GM23338 (cell line): ENCODE data around the gene GNG4.

Experiments
- CREB1 ChIP-seq: fragments of 250-450 bp; sonication (Bioruptor Pico); IDR thresholded peaks from 2 replicates; pipeline ENCODE4 v1.5.0; 2020; ENCODE audit warnings: low read depth, mild to moderate bottlenecking, moderate library complexity
- EZH2 ChIP-seq: fragments of 200-600 bp; sonication (generic); IDR thresholded peaks from one replicate; pipeline ENCODE4 v1.8.0; 2017; ENCODE audit warnings: antibody characterized with exemption, mild to moderate bottlenecking, low read depth; ENCODE audit not compliant: unreplicated experiment
- EZH2phosphoT487 ChIP-seq: fragments of 200-600 bp; sonication (generic); IDR thresholded peaks from one replicate; pipeline ENCODE4 v1.8.1; 2018; ENCODE audit warnings: antibody characterized with exemption; ENCODE audit not compliant: unreplicated experiment
- JUNB ChIP-seq: IDR thresholded peaks from one replicate; pipeline ENCODE4 v1.6.1; 2016; ENCODE audit warnings: antibody characterized with exemption; ENCODE audit not compliant: unreplicated experiment
- NANOG ChIP-seq: IDR thresholded peaks from 2 replicates; pipeline ENCODE4 v1.6.1; 2016; ENCODE audit warnings: antibody characterized with exemption, borderline replicate concordance
- POLR2AphosphoS5 ChIP-seq: IDR thresholded peaks from 2 replicates; pipeline ENCODE4 v1.6.1; 2016; ENCODE audit warnings: antibody characterized with exemption, low read depth
- STAT1 ChIP-seq: IDR thresholded peaks from one replicate; pipeline ENCODE4 v1.6.1; 2016; ENCODE audit warnings: antibody characterized with exemption; ENCODE audit not compliant: unreplicated experiment
- ZNF114 ChIP-seq: fragments of 250-450 bp; sonication (Bioruptor Pico); IDR thresholded peaks from 2 replicates; pipeline ENCODE4 v1.5.0; 2020; ENCODE audit warnings: mild to moderate bottlenecking, moderate library complexity
- ZNF331 ChIP-seq: fragments of 250-450 bp; sonication (Bioruptor Pico); IDR thresholded peaks from 2 replicates; pipeline ENCODE4 v1.5.0; 2020; ENCODE audit warnings: low read depth, mild to moderate bottlenecking, moderate library complexity
- TF ChIP-seq, protein P1 (sequence below), 2 experiments: fragments of 200-600 bp in 1 of 2; sonication (generic) in 1 of 2; conservative IDR thresholded peaks; 2 replicates each; pipeline versions ENCODE4 v1.5.1 to v1.6.1; 2016 to 2017; ENCODE audit warnings: antibody characterized with exemption in 2 of 2, low read depth in 2 of 2, mild to moderate bottlenecking in 2 of 2, moderate library complexity in 1 of 2
- TF ChIP-seq, protein P2 (sequence below): IDR thresholded peaks from one replicate; pipeline ENCODE4 v1.6.1; 2018; ENCODE audit warnings: antibody characterized with exemption; ENCODE audit not compliant: unreplicated experiment
- TF ChIP-seq, protein P3 (sequence below): IDR thresholded peaks from 2 replicates; pipeline ENCODE4 v1.6.1; 2016; ENCODE audit warnings: antibody characterized with exemption
- TF ChIP-seq, protein P4 (sequence below): fragments of 250-450 bp; sonication (Bioruptor Pico); IDR thresholded peaks from 2 replicates; pipeline ENCODE4 v1.5.0; 2020; ENCODE audit warnings: mild to moderate bottlenecking, moderate library complexity

DNA sequence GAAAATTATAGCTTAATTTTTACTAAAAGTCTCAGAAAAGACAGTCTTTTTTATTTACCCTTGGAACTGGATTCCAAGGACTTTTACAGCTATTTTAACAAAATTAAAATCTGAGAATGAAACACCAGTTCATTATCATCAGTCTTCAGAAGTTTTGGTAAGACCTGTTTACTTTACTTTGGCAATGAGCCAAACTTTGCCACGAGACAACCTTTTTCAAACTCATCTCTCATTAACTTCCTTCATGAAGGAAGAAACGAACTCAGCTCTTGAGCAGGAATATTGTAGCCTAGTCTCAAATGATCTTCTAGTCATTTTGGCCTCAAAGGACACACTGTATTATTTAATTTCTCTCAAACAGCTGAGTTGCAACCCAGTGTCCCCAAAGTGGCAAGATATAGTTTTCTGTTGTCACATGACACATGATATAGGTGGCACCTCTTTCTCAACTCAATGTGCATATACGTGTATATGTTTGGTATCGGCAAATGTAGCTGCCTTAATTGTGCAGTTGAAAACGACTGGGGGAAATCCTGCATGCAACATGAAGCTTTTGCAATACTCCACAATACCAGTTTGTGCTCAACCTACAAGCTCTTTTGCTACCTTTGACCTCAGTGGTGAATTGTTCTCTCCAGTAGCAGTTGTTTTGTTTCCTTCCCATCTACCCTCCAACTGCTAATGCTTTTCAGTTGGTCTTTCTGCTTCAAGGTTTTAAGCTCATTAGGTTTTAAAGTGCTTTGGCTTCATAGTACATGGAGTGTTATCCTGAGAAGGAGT, 8.4 kb upstream of the GNG4 start:
- TF ChIP-seq, protein P1, sequence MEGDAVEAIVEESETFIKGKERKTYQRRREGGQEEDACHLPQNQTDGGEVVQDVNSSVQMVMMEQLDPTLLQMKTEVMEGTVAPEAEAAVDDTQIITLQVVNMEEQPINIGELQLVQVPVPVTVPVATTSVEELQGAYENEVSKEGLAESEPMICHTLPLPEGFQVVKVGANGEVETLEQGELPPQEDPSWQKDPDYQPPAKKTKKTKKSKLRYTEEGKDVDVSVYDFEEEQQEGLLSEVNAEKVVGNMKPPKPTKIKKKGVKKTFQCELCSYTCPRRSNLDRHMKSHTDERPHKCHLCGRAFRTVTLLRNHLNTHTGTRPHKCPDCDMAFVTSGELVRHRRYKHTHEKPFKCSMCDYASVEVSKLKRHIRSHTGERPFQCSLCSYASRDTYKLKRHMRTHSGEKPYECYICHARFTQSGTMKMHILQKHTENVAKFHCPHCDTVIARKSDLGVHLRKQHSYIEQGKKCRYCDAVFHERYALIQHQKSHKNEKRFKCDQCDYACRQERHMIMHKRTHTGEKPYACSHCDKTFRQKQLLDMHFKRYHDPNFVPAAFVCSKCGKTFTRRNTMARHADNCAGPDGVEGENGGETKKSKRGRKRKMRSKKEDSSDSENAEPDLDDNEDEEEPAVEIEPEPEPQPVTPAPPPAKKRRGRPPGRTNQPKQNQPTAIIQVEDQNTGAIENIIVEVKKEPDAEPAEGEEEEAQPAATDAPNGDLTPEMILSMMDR (conservative IDR thresholded peaks at IDR 0.05; ENCODE audit: low read depth in 2 of 2): no peak
- TF ChIP-seq EZH2: no peak
- no peak for TF ChIP-seq POLR2AphosphoS5
- TF ChIP-seq STAT1: no peak
- TF ChIP-seq EZH2phosphoT487: no peak
- TF ChIP-seq ZNF331 (CRISPR knock-in tag): no peak
- no peak for TF ChIP-seq CREB1 (CRISPR knock-in tag)
- TF ChIP-seq, protein P2, sequence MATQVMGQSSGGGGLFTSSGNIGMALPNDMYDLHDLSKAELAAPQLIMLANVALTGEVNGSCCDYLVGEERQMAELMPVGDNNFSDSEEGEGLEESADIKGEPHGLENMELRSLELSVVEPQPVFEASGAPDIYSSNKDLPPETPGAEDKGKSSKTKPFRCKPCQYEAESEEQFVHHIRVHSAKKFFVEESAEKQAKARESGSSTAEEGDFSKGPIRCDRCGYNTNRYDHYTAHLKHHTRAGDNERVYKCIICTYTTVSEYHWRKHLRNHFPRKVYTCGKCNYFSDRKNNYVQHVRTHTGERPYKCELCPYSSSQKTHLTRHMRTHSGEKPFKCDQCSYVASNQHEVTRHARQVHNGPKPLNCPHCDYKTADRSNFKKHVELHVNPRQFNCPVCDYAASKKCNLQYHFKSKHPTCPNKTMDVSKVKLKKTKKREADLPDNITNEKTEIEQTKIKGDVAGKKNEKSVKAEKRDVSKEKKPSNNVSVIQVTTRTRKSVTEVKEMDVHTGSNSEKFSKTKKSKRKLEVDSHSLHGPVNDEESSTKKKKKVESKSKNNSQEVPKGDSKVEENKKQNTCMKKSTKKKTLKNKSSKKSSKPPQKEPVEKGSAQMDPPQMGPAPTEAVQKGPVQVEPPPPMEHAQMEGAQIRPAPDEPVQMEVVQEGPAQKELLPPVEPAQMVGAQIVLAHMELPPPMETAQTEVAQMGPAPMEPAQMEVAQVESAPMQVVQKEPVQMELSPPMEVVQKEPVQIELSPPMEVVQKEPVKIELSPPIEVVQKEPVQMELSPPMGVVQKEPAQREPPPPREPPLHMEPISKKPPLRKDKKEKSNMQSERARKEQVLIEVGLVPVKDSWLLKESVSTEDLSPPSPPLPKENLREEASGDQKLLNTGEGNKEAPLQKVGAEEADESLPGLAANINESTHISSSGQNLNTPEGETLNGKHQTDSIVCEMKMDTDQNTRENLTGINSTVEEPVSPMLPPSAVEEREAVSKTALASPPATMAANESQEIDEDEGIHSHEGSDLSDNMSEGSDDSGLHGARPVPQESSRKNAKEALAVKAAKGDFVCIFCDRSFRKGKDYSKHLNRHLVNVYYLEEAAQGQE: no peak
- TF ChIP-seq NANOG: no peak
- no peak for TF ChIP-seq ZNF114 (CRISPR knock-in tag)
- TF ChIP-seq, protein P3, sequence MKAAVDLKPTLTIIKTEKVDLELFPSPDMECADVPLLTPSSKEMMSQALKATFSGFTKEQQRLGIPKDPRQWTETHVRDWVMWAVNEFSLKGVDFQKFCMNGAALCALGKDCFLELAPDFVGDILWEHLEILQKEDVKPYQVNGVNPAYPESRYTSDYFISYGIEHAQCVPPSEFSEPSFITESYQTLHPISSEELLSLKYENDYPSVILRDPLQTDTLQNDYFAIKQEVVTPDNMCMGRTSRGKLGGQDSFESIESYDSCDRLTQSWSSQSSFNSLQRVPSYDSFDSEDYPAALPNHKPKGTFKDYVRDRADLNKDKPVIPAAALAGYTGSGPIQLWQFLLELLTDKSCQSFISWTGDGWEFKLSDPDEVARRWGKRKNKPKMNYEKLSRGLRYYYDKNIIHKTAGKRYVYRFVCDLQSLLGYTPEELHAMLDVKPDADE: no peak
- no peak for TF ChIP-seq JUNB
- TF ChIP-seq, protein P4, sequence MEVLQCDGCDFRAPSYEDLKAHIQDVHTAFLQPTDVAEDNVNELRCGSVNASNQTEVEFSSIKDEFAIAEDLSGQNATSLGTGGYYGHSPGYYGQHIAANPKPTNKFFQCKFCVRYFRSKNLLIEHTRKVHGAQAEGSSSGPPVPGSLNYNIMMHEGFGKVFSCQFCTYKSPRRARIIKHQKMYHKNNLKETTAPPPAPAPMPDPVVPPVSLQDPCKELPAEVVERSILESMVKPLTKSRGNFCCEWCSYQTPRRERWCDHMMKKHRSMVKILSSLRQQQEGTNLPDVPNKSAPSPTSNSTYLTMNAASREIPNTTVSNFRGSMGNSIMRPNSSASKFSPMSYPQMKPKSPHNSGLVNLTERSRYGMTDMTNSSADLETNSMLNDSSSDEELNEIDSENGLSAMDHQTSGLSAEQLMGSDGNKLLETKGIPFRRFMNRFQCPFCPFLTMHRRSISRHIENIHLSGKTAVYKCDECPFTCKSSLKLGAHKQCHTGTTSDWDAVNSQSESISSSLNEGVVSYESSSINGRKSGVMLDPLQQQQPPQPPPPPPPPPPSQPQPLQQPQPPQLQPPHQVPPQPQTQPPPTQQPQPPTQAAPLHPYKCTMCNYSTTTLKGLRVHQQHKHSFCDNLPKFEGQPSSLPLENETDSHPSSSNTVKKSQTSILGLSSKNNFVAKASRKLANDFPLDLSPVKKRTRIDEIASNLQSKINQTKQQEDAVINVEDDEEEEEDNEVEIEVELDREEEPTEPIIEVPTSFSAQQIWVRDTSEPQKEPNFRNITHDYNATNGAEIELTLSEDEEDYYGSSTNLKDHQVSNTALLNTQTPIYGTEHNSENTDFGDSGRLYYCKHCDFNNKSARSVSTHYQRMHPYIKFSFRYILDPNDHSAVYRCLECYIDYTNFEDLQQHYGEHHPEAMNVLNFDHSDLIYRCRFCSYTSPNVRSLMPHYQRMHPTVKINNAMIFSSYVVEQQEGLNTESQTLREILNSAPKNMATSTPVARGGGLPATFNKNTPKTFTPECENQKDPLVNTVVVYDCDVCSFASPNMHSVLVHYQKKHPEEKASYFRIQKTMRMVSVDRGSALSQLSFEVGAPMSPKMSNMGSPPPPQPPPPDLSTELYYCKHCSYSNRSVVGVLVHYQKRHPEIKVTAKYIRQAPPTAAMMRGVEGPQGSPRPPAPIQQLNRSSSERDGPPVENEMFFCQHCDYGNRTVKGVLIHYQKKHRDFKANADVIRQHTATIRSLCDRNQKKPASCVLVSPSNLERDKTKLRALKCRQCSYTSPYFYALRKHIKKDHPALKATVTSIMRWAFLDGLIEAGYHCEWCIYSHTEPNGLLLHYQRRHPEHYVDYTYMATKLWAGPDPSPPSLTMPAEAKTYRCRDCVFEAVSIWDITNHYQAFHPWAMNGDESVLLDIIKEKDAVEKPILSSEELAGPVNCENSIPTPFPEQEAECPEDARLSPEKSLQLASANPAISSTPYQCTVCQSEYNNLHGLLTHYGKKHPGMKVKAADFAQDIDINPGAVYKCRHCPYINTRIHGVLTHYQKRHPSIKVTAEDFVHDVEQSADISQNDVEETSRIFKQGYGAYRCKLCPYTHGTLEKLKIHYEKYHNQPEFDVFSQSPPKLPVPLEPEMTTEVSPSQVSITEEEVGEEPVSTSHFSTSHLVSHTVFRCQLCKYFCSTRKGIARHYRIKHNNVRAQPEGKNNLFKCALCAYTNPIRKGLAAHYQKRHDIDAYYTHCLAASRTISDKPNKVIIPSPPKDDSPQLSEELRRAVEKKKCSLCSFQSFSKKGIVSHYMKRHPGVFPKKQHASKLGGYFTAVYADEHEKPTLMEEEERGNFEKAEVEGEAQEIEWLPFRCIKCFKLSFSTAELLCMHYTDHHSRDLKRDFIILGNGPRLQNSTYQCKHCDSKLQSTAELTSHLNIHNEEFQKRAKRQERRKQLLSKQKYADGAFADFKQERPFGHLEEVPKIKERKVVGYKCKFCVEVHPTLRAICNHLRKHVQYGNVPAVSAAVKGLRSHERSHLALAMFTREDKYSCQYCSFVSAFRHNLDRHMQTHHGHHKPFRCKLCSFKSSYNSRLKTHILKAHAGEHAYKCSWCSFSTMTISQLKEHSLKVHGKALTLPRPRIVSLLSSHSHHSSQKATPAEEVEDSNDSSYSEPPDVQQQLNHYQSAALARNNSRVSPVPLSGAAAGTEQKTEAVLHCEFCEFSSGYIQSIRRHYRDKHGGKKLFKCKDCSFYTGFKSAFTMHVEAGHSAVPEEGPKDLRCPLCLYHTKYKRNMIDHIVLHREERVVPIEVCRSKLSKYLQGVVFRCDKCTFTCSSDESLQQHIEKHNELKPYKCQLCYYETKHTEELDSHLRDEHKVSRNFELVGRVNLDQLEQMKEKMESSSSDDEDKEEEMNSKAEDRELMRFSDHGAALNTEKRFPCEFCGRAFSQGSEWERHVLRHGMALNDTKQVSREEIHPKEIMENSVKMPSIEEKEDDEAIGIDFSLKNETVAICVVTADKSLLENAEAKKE (CRISPR knock-in tag): no peak
